Testis (tissue), 3 donors: Measurements from ENCODE around the gene STIM2. TPM values are rescaled to one million over a fixed set of nuclear protein-coding genes. Genes with fewer than 3 reads are reported as not detected.
"Not testable (repeated sequence)": the region's sequence is repeated elsewhere in the genome, so short reads cannot be mapped to it uniquely, and the experiment has no call there.

Source experiments
- DNase-seq: peaks from one replicate; pipeline ENCODE4 v3.0.0-alpha.2; 2019
- H3K27ac ChIP-seq, 2 donors: fragments of 200-600 bp; sonication (generic); one replicate each; pipeline ENCODE4 v1.5.1; 2019
- H3K27me3 ChIP-seq: fragments of 200-600 bp; sonication (generic); one replicate; pipeline ENCODE4 v1.5.1; 2019
- H3K36me3 ChIP-seq: fragments of 200-600 bp; sonication (generic); one replicate; pipeline ENCODE4 v1.5.1; 2017; ENCODE audit warnings: low read depth; ENCODE audit errors: missing control alignments
- H3K4me1 ChIP-seq: fragments of 200-600 bp; sonication (generic); one replicate; pipeline ENCODE4 v1.5.1; 2019
- H3K4me3 ChIP-seq, 2 donors: fragments of 200-600 bp; sonication (generic); one replicate each; pipeline ENCODE4 v1.5.1; 2017 to 2019
- H3K9me3 ChIP-seq: fragments of 200-600 bp; sonication (generic); one replicate; pipeline ENCODE4 v1.5.1; 2017
- POLR2A ChIP-seq: fragments of 450-650 bp; IDR thresholded peaks from one replicate; pipeline ENCODE4 v1.6.1; 2017; ENCODE audit warnings: antibody characterized with exemption, mild to moderate bottlenecking, moderate library complexity
- WGBS, 2 donors: methylation state at CpG; one replicate each; pipeline ENCODE4 v1.1.5; 2018; 5-methylcytosine and 5-hydroxymethylcytosine counted together
- intact Hi-C: fragments of 100-400 bp; cut with DNase I; formaldehyde crosslinking; loops from one replicate; pipeline ENCODE4 v1.15.1; 2023; ENCODE audit warnings: low total_unique reads
- polyA plus RNA-seq: library from polyadenylated mRNA; stranded (reverse); fragments of 350-450 nt; fragmentation: Illumina TruSeq; extraction: RNeasy Lipid Tissue Mini Kit (QIAGEN cat#74804); gene quantifications from one replicate; pipeline ENCODE4 v1.2.3, GENCODE V29; 2014; ENCODE audit warnings: low read depth, low replicate concordance; ENCODE audit not compliant: insufficient read depth
- total RNA-seq, 2 donors: library from RNA; depleted of rRNA; stranded (reverse); fragments of >200 nt; gene quantifications; one replicate each; pipeline ENCODE4 v1.2.3, GENCODE V29; 2016
- TF ChIP-seq, protein P1 (sequence below), 3 experiments: fragments of 450-650 bp in 2 of 3; fragments of 200-600 bp in 1 of 3; sonication (generic) in 1 of 3; IDR thresholded peaks; one replicate each; pipeline ENCODE4 v1.5.1; 2016 to 2019; ENCODE audit warnings: antibody characterized with exemption in 3 of 3, mild to moderate bottlenecking in 2 of 3, moderate library complexity in 1 of 3

STIM2 gene
- total and polyA plus RNA-seq, 3 donors from 2014 or later, result 14.3 to 35.0 (median 29.4) TPM

DNA sequence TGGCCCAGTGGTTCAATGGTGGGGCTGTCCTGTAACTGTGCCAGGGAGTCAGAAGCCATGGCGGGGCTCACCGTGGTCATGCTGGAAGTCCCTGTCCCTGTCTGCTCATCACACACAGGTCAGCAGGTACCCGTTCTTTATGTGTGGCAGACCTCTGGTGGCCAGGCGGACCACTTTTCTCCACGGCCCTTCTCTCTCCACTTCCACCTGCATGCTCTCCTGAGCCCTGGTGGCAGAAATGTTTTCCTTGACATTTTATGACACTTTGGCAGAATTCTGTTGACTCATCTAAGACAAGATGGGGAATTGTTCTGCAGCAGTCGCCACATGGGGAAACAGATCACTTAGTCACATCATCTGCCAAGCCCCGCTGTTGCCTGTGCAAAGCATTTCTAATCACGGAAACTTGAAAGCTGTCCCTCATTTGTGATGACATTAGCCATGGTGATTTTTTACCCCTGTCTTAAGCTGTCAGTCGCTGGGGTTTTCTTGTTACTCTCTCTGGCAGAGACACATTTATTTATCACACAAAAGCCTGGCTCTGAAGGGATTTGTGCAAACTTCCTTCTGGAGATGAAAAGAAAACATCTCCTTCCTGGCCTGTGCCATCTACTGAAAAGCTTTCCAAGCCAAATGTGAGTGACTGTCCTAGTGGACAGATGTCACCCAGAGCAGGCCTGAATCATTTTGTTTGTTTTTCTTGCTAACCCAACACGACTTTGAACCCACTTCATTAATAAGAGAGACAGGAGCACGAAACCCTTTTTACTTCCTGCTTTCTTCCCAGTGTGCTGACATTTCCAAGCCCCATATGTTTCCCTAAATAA lies 38.8 kb upstream of the STIM2 start:
- H3K4me3 ChIP-seq, result no peak overlapping the region
- H3K4me1 ChIP-seq, result no peaks in the 10 kb centered on the region
- WGBS, 2 donors, result 88% methylated on average over 10 to 11 of the region's 11 CpGs
- no peaks in the 10 kb centered on the region for H3K9me3 ChIP-seq
- intact Hi-C loops, result no loop called here
- no peaks in the 10 kb centered on the region for H3K27me3 ChIP-seq
- no peak for DNase-seq
- H3K36me3 ChIP-seq, result no peaks in the 10 kb centered on the region
- TF ChIP-seq, protein P1, sequence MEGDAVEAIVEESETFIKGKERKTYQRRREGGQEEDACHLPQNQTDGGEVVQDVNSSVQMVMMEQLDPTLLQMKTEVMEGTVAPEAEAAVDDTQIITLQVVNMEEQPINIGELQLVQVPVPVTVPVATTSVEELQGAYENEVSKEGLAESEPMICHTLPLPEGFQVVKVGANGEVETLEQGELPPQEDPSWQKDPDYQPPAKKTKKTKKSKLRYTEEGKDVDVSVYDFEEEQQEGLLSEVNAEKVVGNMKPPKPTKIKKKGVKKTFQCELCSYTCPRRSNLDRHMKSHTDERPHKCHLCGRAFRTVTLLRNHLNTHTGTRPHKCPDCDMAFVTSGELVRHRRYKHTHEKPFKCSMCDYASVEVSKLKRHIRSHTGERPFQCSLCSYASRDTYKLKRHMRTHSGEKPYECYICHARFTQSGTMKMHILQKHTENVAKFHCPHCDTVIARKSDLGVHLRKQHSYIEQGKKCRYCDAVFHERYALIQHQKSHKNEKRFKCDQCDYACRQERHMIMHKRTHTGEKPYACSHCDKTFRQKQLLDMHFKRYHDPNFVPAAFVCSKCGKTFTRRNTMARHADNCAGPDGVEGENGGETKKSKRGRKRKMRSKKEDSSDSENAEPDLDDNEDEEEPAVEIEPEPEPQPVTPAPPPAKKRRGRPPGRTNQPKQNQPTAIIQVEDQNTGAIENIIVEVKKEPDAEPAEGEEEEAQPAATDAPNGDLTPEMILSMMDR (IDR thresholded peaks at IDR 0.05), result no peak
- H3K27ac ChIP-seq, result no peak overlapping the region

DNA sequence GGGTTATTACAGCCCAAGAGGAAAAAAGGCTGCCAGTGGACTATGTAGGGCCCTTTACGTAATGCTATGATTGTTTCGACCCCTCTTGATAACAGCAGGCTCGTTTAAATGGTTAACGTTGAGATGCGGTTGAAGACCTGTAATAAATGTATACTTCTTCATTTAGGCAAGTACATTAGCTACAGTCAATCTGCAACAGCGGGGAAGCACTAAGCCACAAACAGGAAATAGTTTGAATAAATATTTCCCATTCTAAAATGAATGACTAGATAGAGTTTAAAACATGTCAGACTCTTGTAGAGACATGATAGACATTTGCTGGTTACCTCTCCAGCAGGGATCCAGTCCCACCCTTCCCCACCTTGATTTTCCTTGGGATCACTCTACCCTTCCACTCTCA lies 38.1 kb upstream of the STIM2 start:
- Histone ChIP-seq H3K36me3 (no peaks in the 10 kb centered on the region), H3K9me3 (no peaks in the 10 kb centered on the region), H3K27ac (no peak overlapping the region), H3K4me1 (no peaks in the 10 kb centered on the region), H3K27me3 (no peaks in the 10 kb centered on the region), H3K4me3 (no peak overlapping the region)
- 83 to 84% methylated on average over 6 of the region's 6 CpGs for WGBS, 2 donors
- no peak for DNase-seq
- TF ChIP-seq POLR2A, result no peak
- TF ChIP-seq, protein P1 (IDR thresholded peaks at IDR 0.05), result no peak
- intact Hi-C loops, result no loop called here

DNA sequence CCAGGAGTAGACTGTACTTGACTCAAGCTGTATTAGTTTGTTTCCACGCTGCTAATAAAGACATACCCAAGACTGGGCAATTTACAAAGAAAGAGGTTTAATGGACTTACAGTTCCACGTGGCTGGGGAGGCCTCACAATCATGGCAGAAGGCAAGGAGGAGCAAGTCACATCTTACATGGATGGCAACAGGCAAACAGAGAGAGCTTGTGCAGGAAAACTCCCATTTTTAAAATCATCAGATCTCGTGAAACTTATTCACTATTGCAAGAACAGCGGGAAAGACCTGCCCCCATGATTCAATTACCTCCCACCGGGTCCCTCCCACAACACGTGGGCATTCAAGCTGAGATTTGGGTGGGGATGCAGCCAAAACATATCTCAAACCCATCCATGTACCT lies 37.7 kb upstream of the STIM2 start:
- DNase-seq, H3K36me3 ChIP-seq, intact Hi-C loops, H3K27me3 ChIP-seq, H3K4me3 ChIP-seq, H3K4me1 ChIP-seq, H3K27ac ChIP-seq, H3K9me3 ChIP-seq: not testable (repeated sequence)
- 92 to 93% methylated on average over 6 of the region's 6 CpGs for WGBS, 2 donors

DNA sequence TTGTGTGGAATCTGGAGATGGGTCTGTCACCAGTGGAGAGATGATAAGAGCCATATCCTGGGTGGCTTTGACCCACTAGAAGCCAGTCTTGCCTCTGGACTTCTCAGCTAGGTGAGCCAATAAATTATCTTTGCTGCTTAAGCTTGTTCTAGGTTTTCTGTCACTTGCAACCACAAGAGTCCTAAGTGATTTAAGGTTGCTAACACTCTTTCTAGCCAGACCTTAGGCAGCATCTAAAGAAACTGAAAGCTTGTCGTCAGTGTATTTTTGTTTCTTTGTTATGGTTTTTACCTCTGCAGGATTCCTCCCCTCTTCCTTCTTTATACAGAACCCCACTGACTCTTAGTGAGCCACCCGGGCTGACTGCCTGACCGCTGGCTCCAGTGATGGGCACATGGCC lies 37.1 kb upstream of the STIM2 start:
- intact Hi-C loops, result no loop called here
- no peaks in the 10 kb centered on the region for H3K27me3 ChIP-seq
- 90 to 91% methylated on average over 3 of the region's 3 CpGs for WGBS, 2 donors
- H3K36me3 ChIP-seq, result no peaks in the 10 kb centered on the region
- H3K4me3 ChIP-seq, result no peak overlapping the region
- no peak for TF ChIP-seq POLR2A
- TF ChIP-seq, protein P1 (IDR thresholded peaks at IDR 0.05), result no peak
- no peaks in the 10 kb centered on the region for H3K4me1 ChIP-seq
- no peaks in the 10 kb centered on the region for H3K9me3 ChIP-seq
- no peak for DNase-seq
- no peak overlapping the region for H3K27ac ChIP-seq

DNA sequence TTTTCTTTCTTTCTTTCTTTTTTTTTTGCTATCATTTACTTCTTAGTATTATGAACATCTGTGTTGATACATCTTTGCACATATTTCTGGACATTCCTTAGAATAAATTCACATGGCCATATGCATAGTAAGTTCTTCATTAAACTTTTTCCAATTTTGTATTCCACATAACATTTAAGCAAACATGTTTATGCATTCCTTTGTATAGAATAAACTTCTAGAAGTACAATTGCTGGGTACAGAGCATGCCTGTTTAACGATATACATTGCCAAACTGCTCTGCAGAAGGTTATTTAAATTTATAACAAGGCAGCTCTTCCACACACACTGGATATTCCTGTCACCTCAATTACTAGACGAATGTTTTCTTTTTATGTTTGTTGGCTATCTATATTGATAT lies 36.0 kb upstream of the STIM2 start:
- intact Hi-C loops, result no loop called here
- H3K36me3 ChIP-seq, result no peaks in the 10 kb centered on the region
- TF ChIP-seq POLR2A, result no peak
- TF ChIP-seq, protein P1 (IDR thresholded peaks at IDR 0.05), result no peak
- WGBS, 2 donors, result 78 to 93% methylated on average over 2 of the region's 2 CpGs
- no peak overlapping the region for H3K4me3 ChIP-seq
- DNase-seq, result no peak
- H3K27me3 ChIP-seq, result no peaks in the 10 kb centered on the region
- H3K27ac ChIP-seq, result no peak overlapping the region
- H3K9me3 ChIP-seq, result no peaks in the 10 kb centered on the region
- H3K4me1 ChIP-seq, result no peaks in the 10 kb centered on the region
